ENCODE results near the gene SH2D1A.

Gene SH2D1A

GRCh38 chrX:124421898-124422655 lies 75.7 kb downstream of the SH2D1A start:
- no peak for DNase-seq (ENCODE audit: low spot score)
